Peyer's patch (tissue), 4 donors: ENCODE results near the gene WT1. TPM values are rescaled to one million over a fixed set of nuclear protein-coding genes. Genes with fewer than 3 reads are reported as not detected.

Experiments used
- DNase-seq, 3 donors: peaks; one replicate each; pipeline ENCODE4 v3.0.0-alpha.2; 2017 to 2019
- H3K27ac ChIP-seq, 4 donors: fragments of 200-600 bp; sonication (generic); one replicate each; pipeline ENCODE4 v1.5.1; 2016 to 2019
- H3K27me3 ChIP-seq, 2 donors: fragments of 200-600 bp; sonication (generic); one replicate each; pipeline ENCODE4 v1.5.1; 2019
- H3K36me3 ChIP-seq, 3 donors: fragments of 200-600 bp; sonication (generic); one replicate each; pipeline ENCODE4 v1.5.1; 2016 to 2019
- H3K4me1 ChIP-seq, 4 donors: fragments of 200-600 bp; sonication (generic); one replicate each; pipeline ENCODE4 v1.5.1; 2016 to 2019
- H3K4me3 ChIP-seq, 4 donors: fragments of 200-600 bp; sonication (generic); 1 replicate in 3 of 4; 2 replicates in 1 of 4; pipeline ENCODE4 v1.5.1; 2016 to 2019; ENCODE audit warnings: mild to moderate bottlenecking in 1 of 4
- H3K9me3 ChIP-seq, 4 donors: fragments of 200-600 bp; sonication (generic); one replicate each; pipeline ENCODE4 v1.5.1; 2016 to 2019; ENCODE audit warnings: mild to moderate bottlenecking in 1 of 4
- CTCF ChIP-seq, 6 experiments: fragments of 450-650 bp in 4 of 6; fragments of 200-600 bp in 2 of 6; sonication (generic) in 1 of 6; IDR thresholded peaks; one replicate each; pipeline ENCODE4 v1.5.1; 2017 to 2019; ENCODE audit warnings: antibody characterized with exemption in 6 of 6, mild to moderate bottlenecking in 3 of 6, moderate library complexity in 1 of 6
- POLR2A ChIP-seq, 2 donors: fragments of 450-650 bp; IDR thresholded peaks; one replicate each; pipeline ENCODE4 v1.5.1; 2017; ENCODE audit warnings: antibody characterized with exemption in 2 of 2, mild to moderate bottlenecking in 2 of 2, moderate library complexity in 2 of 2
- total RNA-seq, 4 donors: library from RNA; depleted of rRNA; stranded (reverse); fragments of >200 nt; gene quantifications; one replicate each; pipeline ENCODE4 v1.1.0, GENCODE V29; 2016

The WT1 gene
- total RNA-seq, 4 donors from 2014 or later: not detected

- no peak for TF ChIP-seq POLR2A (IDR thresholded peaks at IDR 0.05)
- no peak for TF ChIP-seq CTCF (IDR thresholded peaks at IDR 0.05)
These were observed 8.8 kb upstream of the WT1 start for GRCh38 chr11:32444186-32444585.

GRCh38 chr11:32440916-32441315, 5.6 kb upstream of the WT1 start:
- DNase-seq: no peak
- Histone ChIP-seq H3K27me3 (peaks cover 0 to 46% of the 10 kb centered on the region in 2 donors), H3K4me1 (peaks cover 0 to 15% (median 0%) of the 10 kb centered on the region in 4 donors)

More at GRCh38 chr11:32444186-32444585, 8.8 kb upstream of the WT1 start:
- DNase-seq: no peak
- Histone ChIP-seq H3K9me3 (no peaks in the 10 kb centered on the region), H3K4me3 (no peak overlapping the region), H3K36me3 (no peaks in the 10 kb centered on the region), H3K4me1 (peaks cover 0 to 3% (median 0%) of the 10 kb centered on the region in 4 donors), H3K27me3 (peaks cover 0 to 15% of the 10 kb centered on the region in 2 donors), H3K27ac (no peak overlapping the region)

GRCh38 chr11:32440312-32440908, 5.1 kb upstream of the WT1 start:
- no peak for TF ChIP-seq POLR2A (IDR thresholded peaks at IDR 0.05)
- no peak for TF ChIP-seq CTCF (IDR thresholded peaks at IDR 0.05)
- Histone ChIP-seq H3K36me3 (no peaks in the 10 kb centered on the region), H3K9me3 (no peaks in the 10 kb centered on the region), H3K27me3 (peaks cover 0 to 51% of the 10 kb centered on the region in 2 donors), H3K27ac (no peak overlapping the region), H3K4me1 (peaks cover 0 to 18% (median 0%) of the 10 kb centered on the region in 4 donors), H3K4me3 (no peak overlapping the region)
- no peak for DNase-seq

More at GRCh38 chr11:32440916-32441315, 5.6 kb upstream of the WT1 start:
- H3K27ac ChIP-seq: no peak overlapping the region
- H3K36me3 ChIP-seq: no peaks in the 10 kb centered on the region
- TF ChIP-seq CTCF (IDR thresholded peaks at IDR 0.05): no peak
- no peaks in the 10 kb centered on the region for H3K9me3 ChIP-seq
- H3K4me3 ChIP-seq: no peak overlapping the region

GRCh38 chr11:32439501-32440210, 4.3 kb upstream of the WT1 start:
- no peak for TF ChIP-seq POLR2A (IDR thresholded peaks at IDR 0.05)
- no peak for TF ChIP-seq CTCF (IDR thresholded peaks at IDR 0.05)
- no peaks in the 10 kb centered on the region for H3K36me3 ChIP-seq
- H3K4me3 ChIP-seq: no peak overlapping the region
- H3K27ac ChIP-seq: no peak overlapping the region
- DNase-seq: no peak
- no peaks in the 10 kb centered on the region for H3K9me3 ChIP-seq
- H3K4me1 ChIP-seq: peaks cover 0 to 26% (median 0%) of the 10 kb centered on the region in 4 donors
- peaks cover 0 to 59% of the 10 kb centered on the region in 2 donors for H3K27me3 ChIP-seq

GRCh38 chr11:32438866-32439489, 3.6 kb upstream of the WT1 start:
- TF ChIP-seq POLR2A (IDR thresholded peaks at IDR 0.05) (no peak), CTCF (IDR thresholded peaks at IDR 0.05) (no peak)
- Histone ChIP-seq H3K4me3 (no peak overlapping the region), H3K27ac (no peak overlapping the region), H3K9me3 (no peaks in the 10 kb centered on the region), H3K27me3 (peaks cover 0 to 65% of the 10 kb centered on the region in 2 donors), H3K36me3 (no peaks in the 10 kb centered on the region), H3K4me1 (peaks cover 0 to 32% (median 0%) of the 10 kb centered on the region in 4 donors)
- DNase-seq: no peak
